Esophagus squamous epithelium (tissue), 5 donors: ENCODE results near the gene RCC1. TPM values are rescaled to one million over a fixed set of nuclear protein-coding genes. Genes with fewer than 3 reads are reported as not detected.
A peak's percentile ranks its signal among the peaks of the same experiment; 100 is the strongest.
"Not testable (repeated sequence)": the region's sequence is repeated elsewhere in the genome, so short reads cannot be mapped to it uniquely, and the experiment has no call there.

Source experiments
- DNase-seq: peaks from one replicate; lab custom pipeline; 2025; lab: John Stamatoyannopoulos, UW
- H3K27ac ChIP-seq, 4 donors: fragments of 200-600 bp; sonication (generic); one replicate each; pipeline ENCODE4 v1.5.1; 2016 to 2019; ENCODE audit warnings: mild to moderate bottlenecking in 1 of 4
- H3K27me3 ChIP-seq, 4 donors: fragments of 200-600 bp; sonication (generic); 1 replicate in 3 of 4; 2 replicates in 1 of 4; pipeline versions ENCODE4 v1.5.1 to v1.6.0; 2017 to 2021; ENCODE audit warnings: antibody characterized with exemption in 1 of 4
- H3K36me3 ChIP-seq, 3 donors: fragments of 200-600 bp; sonication (generic); one replicate each; pipeline ENCODE4 v1.5.1; 2016 to 2019
- H3K4me1 ChIP-seq, 3 donors: fragments of 200-600 bp; sonication (generic); one replicate each; pipeline ENCODE4 v1.5.1; 2017 to 2019
- H3K4me3 ChIP-seq, 4 donors: fragments of 200-600 bp; sonication (generic); 1 replicate in 3 of 4; 2 replicates in 1 of 4; pipeline ENCODE4 v1.5.1; 2016 to 2019; ENCODE audit warnings: mild to moderate bottlenecking in 2 of 4, moderate library complexity in 1 of 4
- H3K9me3 ChIP-seq, 3 donors: fragments of 200-600 bp; sonication (generic); one replicate each; pipeline ENCODE4 v1.5.1; 2016 to 2019
- POLR2A ChIP-seq, 4 donors: fragments of 450-650 bp; IDR thresholded peaks; one replicate each; pipeline ENCODE4 v1.6.1; 2017; ENCODE audit warnings: antibody characterized with exemption in 4 of 4, mild to moderate bottlenecking in 4 of 4, moderate library complexity in 3 of 4
- WGBS, 2 donors: methylation state at CpG; one replicate each; pipeline ENCODE4 v1.1.5; 2018; 5-methylcytosine and 5-hydroxymethylcytosine counted together
- intact Hi-C: fragments of 100-400 bp; cut with DNase I; formaldehyde crosslinking; loops from one replicate; pipeline ENCODE4 v1.15.0; 2022
- total RNA-seq, 4 donors: library from RNA; depleted of rRNA; stranded (reverse); fragments of >200 nt; gene quantifications; one replicate each; pipeline ENCODE4 v1.1.0, GENCODE V29; 2016
- TF ChIP-seq, protein P1 (sequence below), 6 experiments: fragments of 450-650 bp in 4 of 6; fragments of 200-600 bp in 2 of 6; sonication (generic) in 2 of 6; IDR thresholded peaks; one replicate each; pipeline ENCODE4 v1.5.1; 2016 to 2019; ENCODE audit warnings: antibody characterized with exemption in 6 of 6, mild to moderate bottlenecking in 4 of 6, moderate library complexity in 4 of 6
- donor health status: DM: yes; HTN: yes; CAD: no.

Gene RCC1
- total RNA-seq, 4 donors from 2014 or later: 25.6 to 46.6 (median 35.8) TPM

DNA sequence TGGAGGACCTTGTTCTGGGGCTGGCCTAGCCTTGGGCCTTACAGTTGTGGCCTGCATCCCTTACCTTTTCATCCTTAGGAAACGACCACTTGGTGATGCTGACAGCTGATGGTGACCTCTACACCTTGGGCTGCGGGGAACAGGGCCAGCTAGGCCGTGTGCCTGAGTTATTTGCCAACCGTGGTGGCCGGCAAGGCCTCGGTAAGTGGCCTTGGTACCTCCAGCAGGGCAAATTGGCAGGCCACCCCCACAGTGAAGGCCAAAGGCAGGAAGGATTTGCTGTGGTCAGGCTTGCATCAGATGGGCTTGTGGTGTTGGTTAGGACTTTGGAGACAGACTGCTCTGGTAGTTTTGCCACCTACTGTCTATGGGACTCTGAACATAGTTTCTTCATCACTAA lies 29.3 kb downstream of the RCC1 start:
- Histone ChIP-seq H3K36me3 (peaks cover 7 to 82% (median 19%) of the 10 kb centered on the region in 3 donors), H3K4me1 (no peaks in the 10 kb centered on the region), H3K9me3 (no peaks in the 10 kb centered on the region), H3K27me3 (no peaks in the 10 kb centered on the region), H3K4me3 (no peak overlapping the region), H3K27ac (no peak overlapping the region)
- WGBS, 2 donors: no CpG with 5 or more reads among the region's 6 CpGs
- no peak for DNase-seq
- TF ChIP-seq, protein P1, sequence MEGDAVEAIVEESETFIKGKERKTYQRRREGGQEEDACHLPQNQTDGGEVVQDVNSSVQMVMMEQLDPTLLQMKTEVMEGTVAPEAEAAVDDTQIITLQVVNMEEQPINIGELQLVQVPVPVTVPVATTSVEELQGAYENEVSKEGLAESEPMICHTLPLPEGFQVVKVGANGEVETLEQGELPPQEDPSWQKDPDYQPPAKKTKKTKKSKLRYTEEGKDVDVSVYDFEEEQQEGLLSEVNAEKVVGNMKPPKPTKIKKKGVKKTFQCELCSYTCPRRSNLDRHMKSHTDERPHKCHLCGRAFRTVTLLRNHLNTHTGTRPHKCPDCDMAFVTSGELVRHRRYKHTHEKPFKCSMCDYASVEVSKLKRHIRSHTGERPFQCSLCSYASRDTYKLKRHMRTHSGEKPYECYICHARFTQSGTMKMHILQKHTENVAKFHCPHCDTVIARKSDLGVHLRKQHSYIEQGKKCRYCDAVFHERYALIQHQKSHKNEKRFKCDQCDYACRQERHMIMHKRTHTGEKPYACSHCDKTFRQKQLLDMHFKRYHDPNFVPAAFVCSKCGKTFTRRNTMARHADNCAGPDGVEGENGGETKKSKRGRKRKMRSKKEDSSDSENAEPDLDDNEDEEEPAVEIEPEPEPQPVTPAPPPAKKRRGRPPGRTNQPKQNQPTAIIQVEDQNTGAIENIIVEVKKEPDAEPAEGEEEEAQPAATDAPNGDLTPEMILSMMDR (IDR thresholded peaks at IDR 0.05): no peak
- no peak for TF ChIP-seq POLR2A (IDR thresholded peaks at IDR 0.05)
- intact Hi-C loops: no loop called here

DNA sequence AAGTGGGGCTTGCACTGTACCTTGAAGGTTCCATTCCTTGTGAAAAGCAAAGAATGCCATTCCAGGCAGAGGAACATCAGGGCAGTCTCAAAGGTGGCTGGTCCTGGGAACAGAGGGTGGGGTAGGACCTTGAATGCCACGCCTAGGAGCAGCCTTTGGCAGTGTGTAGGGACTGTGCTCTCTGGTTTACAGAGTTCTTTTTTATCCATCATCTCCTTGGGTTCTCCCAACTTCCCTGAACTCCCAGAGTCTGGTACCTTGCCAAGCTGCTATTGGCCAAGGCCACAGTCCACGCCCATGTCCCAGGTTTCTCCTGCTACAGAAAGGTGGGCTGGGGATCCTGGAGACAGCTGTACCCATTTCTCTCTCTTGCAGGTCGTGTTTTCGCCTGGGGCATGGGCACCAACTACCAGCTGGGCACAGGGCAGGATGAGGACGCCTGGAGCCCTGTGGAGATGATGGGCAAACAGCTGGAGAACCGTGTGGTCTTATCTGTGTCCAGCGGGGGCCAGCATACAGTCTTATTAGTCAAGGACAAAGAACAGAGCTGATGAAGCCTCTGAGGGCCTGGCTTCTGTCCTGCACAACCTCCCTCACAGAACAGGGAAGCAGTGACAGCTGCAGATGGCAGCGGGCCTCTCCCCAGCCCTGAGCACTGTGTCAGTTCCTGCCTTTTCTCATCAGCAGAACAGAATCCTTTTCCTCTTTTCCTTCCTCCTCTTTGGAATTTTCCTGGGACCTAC lies 31.8 kb downstream of the RCC1 start:
- Histone ChIP-seq H3K36me3 (peaks cover 7 to 58% (median 15%) of the 10 kb centered on the region in 3 donors), H3K27me3 (no peaks in the 10 kb centered on the region), H3K4me3 (no peak overlapping the region), H3K9me3 (no peaks in the 10 kb centered on the region), H3K4me1 (peaks cover 0 to 16% (median 0%) of the 10 kb centered on the region in 3 donors), H3K27ac (no peak overlapping the region)
- DNase-seq: no peak
- intact Hi-C loops: no loop called here
- 83 to 95% methylated on average over 3 to 6 of the region's 8 CpGs for WGBS, 2 donors
- TF ChIP-seq, protein P1 (IDR thresholded peaks at IDR 0.05): no peak
- TF ChIP-seq POLR2A (IDR thresholded peaks at IDR 0.05): no peak

DNA sequence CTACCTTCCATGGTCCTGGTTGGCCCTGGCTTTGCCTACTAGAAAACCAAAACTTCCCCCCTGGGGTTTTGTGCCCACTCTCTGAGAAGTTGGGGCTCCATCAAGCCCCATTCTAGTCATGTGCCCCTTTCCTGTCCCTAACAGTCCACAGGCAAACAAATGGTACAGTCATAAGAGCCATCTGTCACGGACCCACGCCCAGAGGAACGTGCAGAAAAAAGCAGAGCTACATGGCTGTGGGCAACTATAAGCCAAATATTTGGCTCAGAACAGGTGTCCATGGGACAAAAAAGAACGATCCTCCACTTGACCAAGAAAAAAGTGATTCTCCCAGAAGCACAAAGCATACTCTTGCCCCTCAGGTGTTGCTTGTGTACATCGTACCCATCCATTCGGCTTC lies 32.4 kb downstream of the RCC1 start:
- intact Hi-C loops: no loop called here
- H3K27ac ChIP-seq: no peak overlapping the region
- 71 to 92% methylated on average over 4 to 6 of the region's 6 CpGs for WGBS, 2 donors
- no peaks in the 10 kb centered on the region for H3K27me3 ChIP-seq
- H3K9me3 ChIP-seq: no peaks in the 10 kb centered on the region
- H3K4me3 ChIP-seq: no peak overlapping the region
- peaks cover 0 to 16% (median 0%) of the 10 kb centered on the region in 3 donors for H3K4me1 ChIP-seq
- H3K36me3 ChIP-seq: peaks cover 7 to 51% (median 15%) of the 10 kb centered on the region in 3 donors
- no peak for DNase-seq
- TF ChIP-seq, protein P1 (IDR thresholded peaks at IDR 0.05): no peak
- no peak for TF ChIP-seq POLR2A (IDR thresholded peaks at IDR 0.05)

DNA sequence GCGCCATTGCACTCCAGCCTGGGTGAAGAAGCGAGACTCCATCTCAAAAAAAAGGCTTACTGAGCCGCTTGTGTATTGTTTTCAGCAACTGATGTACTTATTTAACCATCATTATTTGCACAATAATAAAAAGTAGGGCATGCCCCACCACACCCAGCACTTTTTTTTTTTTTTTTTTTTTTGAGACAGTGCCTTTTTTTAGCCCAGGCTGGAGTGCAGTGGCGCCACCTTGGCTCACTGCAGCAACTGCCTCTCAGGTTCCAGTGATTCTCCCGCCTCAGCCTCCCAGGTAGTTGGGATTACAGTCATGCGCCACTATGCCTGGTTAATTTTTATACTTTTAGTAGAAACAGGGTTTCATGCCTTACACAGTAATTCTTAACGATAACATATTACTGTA lies 34.8 kb downstream of the RCC1 start:
- TF ChIP-seq, protein P1 (IDR thresholded peaks at IDR 0.05): no peak
- no peak for TF ChIP-seq POLR2A (IDR thresholded peaks at IDR 0.05)
- Histone ChIP-seq H3K27me3 (no peaks in the 10 kb centered on the region), H3K4me1 (peaks cover 0 to 16% (median 0%) of the 10 kb centered on the region in 3 donors), H3K4me3 (no peak overlapping the region), H3K36me3 (peaks cover 6 to 32% (median 7%) of the 10 kb centered on the region in 3 donors), H3K27ac (no peak overlapping the region), H3K9me3 (no peaks in the 10 kb centered on the region)
- 81 to 84% methylated on average over 7 of the region's 7 CpGs for WGBS, 2 donors
- DNase-seq: no peak
- intact Hi-C loops: no loop called here

DNA sequence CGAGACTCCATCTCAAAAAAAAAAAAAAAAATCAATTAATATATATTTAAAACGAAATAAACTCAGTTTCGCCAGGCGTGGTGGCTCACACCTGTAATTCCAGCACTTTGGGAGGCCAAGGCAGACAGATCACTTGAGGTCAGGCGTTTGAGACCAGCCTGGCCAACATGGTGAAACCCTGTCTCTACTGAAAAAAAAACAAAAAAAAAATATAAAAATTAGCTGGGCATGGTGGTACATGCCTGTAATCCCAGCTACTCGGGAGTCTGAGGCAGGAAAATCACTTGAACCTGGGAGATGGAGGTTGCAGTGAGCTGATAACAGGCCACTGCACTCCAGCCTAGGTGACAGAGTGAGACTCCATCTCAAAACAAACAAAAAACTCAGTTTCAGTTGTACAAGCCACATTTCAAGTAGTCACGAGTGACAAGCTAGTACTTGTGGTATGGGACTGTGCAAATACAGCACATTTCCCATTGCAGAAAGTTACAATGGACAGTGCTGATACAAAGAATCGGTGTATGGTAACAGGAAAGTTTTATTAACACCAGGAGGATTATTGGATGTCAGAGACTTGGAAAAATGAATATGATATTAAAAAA lies 35.7 kb downstream of the RCC1 start:
- H3K9me3 ChIP-seq, intact Hi-C loops, H3K27me3 ChIP-seq, H3K4me3 ChIP-seq, DNase-seq: not testable (repeated sequence)
- WGBS, 2 donors: 68 to 75% methylated on average over 8 of the region's 8 CpGs
- peaks cover 0 to 23% (median 0%) of the 10 kb centered on the region in 3 donors for H3K36me3 ChIP-seq
- H3K4me1 ChIP-seq: peaks cover 0 to 16% (median 0%) of the 10 kb centered on the region in 3 donors
- H3K27ac ChIP-seq: peak overlapping the region in 1 of 4 donors; percentile 42
